NB4 (cell line): ENCODE results near the gene ROPN1L.

ENCODE experiments used
- DNase-seq: peaks from one replicate; pipeline ENCODE4 v3.0.0; 2010; ENCODE audit warnings: low read depth
- H3K4me3 ChIP-seq: one replicate; pipeline ENCODE4 v1.5.1; 2011; ENCODE audit warnings: mild to moderate bottlenecking, low read depth, low read length, moderate library complexity
- MYC ChIP-seq: IDR thresholded peaks from 2 replicates; pipeline ENCODE4 v1.6.1; 2011; ENCODE audit warnings: low read depth, low read length
- POLR2A ChIP-seq: IDR thresholded peaks from 2 replicates; pipeline ENCODE4 v1.6.1; 2011; ENCODE audit warnings: mild to moderate bottlenecking; ENCODE audit not compliant: insufficient read length; ENCODE audit errors: extremely low read depth
- TF ChIP-seq, protein P1 (sequence below): IDR thresholded peaks from one replicate; pipeline ENCODE4 v1.5.1; 2012; ENCODE audit warnings: low read depth, low read length
- TF ChIP-seq, protein P2 (sequence below): IDR thresholded peaks from 2 replicates; pipeline ENCODE4 v1.6.1; 2011; ENCODE audit warnings: low read depth, low read length

Gene ROPN1L

DNA sequence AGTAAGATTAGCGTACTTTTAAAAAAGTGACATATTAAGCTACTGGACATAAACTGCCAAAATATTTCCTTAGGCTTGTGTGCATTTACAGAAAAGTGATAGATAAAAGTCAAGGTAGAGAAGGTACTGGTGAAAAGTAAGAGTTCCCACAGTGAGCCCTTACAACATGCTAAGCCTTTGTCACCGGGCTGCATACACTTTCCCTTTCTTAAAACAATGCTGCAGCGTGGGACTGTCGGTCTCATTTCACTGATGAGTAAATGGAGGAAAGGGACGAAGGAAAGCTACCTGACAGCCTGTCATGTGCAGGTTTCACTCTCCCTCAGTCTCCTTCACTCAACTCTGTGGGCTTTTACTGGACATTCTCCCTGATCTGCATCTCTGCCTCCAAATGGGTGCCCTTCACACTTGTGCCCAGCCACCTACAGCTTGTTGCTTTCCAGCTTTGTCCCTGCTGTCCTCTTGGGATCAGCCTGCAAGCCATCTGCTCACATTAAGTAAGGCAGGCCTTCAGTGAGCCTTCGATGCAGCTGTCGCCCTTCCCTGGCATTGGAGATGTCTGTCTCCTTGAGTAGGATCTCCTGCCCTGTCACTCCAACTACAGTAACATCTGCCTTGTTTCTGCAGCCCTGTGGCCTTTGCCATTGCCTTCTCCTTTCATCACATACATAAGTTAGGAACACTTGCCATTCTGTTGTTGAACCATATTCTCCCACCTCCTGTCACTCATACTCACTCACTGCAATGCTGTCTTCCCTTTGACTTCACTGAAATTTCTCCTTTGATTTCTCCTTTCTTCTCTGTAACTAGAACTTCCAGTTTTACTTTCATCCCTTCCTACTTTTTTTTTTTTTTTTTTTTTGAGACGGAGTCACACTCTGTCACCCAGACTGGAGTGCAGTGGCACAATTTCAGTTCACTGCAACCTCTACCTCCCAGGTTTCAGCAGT, 9.3 kb upstream of the ROPN1L start:
- DNase-seq, result no peak
- TF ChIP-seq, protein P1, sequence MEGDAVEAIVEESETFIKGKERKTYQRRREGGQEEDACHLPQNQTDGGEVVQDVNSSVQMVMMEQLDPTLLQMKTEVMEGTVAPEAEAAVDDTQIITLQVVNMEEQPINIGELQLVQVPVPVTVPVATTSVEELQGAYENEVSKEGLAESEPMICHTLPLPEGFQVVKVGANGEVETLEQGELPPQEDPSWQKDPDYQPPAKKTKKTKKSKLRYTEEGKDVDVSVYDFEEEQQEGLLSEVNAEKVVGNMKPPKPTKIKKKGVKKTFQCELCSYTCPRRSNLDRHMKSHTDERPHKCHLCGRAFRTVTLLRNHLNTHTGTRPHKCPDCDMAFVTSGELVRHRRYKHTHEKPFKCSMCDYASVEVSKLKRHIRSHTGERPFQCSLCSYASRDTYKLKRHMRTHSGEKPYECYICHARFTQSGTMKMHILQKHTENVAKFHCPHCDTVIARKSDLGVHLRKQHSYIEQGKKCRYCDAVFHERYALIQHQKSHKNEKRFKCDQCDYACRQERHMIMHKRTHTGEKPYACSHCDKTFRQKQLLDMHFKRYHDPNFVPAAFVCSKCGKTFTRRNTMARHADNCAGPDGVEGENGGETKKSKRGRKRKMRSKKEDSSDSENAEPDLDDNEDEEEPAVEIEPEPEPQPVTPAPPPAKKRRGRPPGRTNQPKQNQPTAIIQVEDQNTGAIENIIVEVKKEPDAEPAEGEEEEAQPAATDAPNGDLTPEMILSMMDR, result no peak
- no peak for TF ChIP-seq POLR2A
- no peak for TF ChIP-seq MYC
- TF ChIP-seq, protein P2, sequence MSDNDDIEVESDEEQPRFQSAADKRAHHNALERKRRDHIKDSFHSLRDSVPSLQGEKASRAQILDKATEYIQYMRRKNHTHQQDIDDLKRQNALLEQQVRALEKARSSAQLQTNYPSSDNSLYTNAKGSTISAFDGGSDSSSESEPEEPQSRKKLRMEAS, result no peak
- H3K4me3 ChIP-seq, result no peak overlapping the region

DNA sequence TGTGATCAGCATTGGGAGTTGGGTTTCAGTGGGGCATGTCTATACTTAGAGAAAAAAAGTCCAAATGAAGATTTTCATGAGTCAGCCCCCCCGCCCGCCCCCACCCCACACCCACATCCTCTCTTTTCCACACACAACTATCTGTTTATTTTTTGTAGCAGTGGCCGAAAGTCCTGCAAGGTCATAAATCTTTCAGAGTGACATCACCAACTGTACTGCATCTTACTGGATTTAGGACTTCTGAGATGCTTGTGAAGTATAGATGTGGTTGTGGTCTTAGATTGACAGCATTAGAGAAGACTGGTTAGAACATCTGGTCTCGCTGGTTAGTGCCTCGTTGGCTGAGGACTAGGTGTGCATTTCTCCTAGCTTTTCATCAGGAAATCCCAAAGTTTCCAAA, 7.3 kb upstream of the ROPN1L start:
- no peak for DNase-seq
- H3K4me3 ChIP-seq, result no peak overlapping the region
- TF ChIP-seq POLR2A (no peak), MYC (no peak)
- TF ChIP-seq, protein P2, result no peak
- TF ChIP-seq, protein P1, result no peak

DNA sequence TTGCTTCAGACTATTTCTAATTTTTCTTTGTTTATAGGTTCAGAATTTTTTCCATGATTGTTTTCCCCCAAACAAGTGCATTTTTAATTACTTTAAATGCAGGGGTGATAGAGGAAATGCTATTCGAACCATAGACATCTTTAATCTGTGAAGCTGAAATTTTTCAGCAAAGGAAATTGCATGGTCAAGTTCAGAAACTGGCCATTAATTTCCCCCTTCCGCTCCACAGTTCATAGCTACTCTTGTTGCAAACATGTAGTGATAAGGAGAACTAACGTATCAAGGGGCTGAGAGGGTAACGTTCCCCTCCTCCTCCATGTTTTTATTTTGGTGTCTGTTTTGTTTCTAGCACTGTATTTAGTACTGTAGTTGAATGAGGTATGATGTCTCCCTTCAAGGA, 3.4 kb upstream of the ROPN1L start:
- no peak for TF ChIP-seq MYC
- TF ChIP-seq, protein P2, result no peak
- TF ChIP-seq, protein P1, result no peak
- no peak for TF ChIP-seq POLR2A
- DNase-seq, result no peak
- H3K4me3 ChIP-seq, result no peak overlapping the region

DNA sequence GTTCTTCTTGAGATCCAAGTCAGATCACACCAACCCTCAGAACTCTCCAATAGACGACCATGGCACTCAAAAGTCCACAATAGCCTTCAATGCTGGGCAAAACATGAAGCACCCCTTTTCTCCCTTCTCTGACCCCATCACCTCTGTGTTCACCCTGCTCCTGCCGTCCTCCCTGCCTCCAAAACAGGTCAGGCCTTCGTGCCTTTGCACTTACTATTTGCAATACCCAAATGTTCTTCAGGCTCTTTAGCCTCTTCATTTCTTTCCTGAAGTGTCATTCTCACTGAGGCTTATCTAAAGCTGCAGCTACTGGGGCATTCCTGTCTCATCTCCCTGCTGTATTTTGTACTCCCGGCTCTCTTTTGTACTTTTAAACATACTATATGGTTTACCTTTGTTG, 2.0 kb upstream of the ROPN1L start:
- DNase-seq, result no peak
- TF ChIP-seq POLR2A, result no peak
- TF ChIP-seq, protein P2, result no peak
- no peak overlapping the region for H3K4me3 ChIP-seq

- no peak for TF ChIP-seq MYC
- no peak for TF ChIP-seq POLR2A
- TF ChIP-seq, protein P1, result no peak
- TF ChIP-seq, protein P2, result no peak
- no peak overlapping the region for H3K4me3 ChIP-seq
- DNase-seq, result no peak
Measured at GRCh38 chr5:10440367-10440990, 1.2 kb upstream of the ROPN1L start.

- H3K4me3 ChIP-seq, result peak overlapping the region; percentile 87
- DNase-seq, result no peak
- TF ChIP-seq, protein P2, result no peak
- TF ChIP-seq POLR2A (no peak), MYC (no peak)
- TF ChIP-seq, protein P1, result no peak
Measured at GRCh38 chr5:10441992-10442435, 335 bp downstream of the ROPN1L start.
